NCI-H1436 (cell line): ENCODE measurements around the gene C1QTNF1.
A peak's percentile ranks its signal among the peaks of the same experiment; 100 is the strongest.

Source experiments
- DNase-seq: peaks from one replicate; lab custom pipeline; 2025; lab: John Stamatoyannopoulos, UW

C1QTNF1 gene

DNA sequence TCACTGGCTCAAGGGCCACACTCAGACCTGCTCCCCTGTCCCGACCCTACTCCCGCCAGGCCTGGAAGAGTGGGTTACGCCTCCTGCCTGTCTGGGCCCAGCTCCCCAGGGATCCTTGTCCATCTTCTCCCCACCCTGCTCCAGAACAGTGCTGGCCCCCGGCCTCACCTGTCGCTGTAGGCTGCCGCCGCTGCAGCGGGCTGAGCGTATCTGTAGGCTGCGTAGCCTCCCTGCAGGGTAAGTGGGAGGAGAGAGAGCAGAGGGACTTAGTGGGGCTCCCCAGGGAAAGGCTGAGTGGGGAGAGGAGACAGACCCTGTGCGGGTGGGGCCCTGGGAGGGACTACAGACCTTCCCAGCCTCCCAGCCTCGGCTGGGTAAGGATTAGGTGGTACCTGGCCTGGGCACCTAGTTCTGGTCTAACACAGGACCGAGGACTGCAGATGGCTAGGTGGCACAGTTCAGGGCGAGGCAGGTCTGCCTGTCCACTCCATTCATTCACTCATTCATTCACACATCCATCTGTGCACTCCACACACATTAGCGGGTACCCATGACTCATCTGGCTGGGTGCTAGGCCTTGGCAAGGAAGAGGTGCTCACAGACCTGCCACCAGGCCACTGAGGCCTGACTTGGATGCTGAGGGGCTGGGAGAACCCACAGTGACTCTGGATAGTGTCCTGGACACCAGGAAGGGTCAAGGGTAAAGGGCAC is 71.5 kb downstream of the C1QTNF1 start:
- DNase-seq = peak; percentile 54

- DNase-seq = no peak
Observed at GRCh38 chr17:79096477-79096876, 72.5 kb downstream of the C1QTNF1 start.

DNA sequence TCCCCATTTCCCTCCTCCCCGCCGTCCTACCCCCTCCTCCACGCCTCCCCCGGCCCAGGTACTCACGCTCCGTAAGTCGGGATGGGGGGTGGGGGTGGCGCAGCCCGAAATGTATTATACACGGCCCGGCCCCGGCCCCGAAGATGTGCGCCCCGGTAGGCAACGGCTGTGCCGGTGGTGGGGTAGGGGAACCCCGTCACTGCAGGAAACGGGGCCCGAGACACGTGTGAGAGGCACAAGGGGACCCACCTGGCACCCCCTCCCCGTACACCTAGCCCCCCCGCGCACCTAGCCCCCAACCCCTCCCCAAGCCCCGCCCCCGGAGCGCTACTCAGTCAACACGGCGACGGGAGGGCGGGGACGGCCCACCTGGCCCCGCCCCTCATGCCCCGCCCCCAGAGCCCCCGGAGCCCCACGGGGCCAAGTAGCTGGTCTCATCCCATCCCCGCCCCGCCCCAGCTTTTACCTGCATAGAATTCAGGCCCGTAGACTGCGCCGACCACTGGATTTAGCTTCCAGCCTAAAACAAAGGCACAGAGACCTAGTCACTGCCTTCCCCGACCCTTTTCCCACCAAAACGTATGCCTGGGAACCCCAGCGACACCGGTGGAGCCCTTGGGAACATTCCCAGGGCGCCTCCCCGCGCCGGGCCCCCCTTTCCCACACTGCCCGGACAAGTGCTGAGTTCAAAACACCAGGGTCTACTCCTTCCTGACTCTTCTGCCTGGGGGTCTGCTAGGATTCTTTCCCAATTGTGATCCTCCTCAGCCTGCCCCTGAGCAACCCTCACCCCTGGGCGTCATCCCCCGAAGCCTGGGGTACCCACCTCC is 73.5 kb downstream of the C1QTNF1 start:
- no peak for DNase-seq

- DNase-seq = no peak
Observed at GRCh38 chr17:79098282-79098867, 74.4 kb downstream of the C1QTNF1 start.
